Activated effector memory CD4-positive, alpha-beta T cell treated with Interleukin-2 at 50 U/mL for 16 hours (primary cell): ENCODE measurements around the gene SLC2A6.

ENCODE experiments used
- DNase-seq: peaks from one replicate; pipeline ENCODE4 v3.0.0-alpha.2; 2020

SLC2A6 gene

DNA sequence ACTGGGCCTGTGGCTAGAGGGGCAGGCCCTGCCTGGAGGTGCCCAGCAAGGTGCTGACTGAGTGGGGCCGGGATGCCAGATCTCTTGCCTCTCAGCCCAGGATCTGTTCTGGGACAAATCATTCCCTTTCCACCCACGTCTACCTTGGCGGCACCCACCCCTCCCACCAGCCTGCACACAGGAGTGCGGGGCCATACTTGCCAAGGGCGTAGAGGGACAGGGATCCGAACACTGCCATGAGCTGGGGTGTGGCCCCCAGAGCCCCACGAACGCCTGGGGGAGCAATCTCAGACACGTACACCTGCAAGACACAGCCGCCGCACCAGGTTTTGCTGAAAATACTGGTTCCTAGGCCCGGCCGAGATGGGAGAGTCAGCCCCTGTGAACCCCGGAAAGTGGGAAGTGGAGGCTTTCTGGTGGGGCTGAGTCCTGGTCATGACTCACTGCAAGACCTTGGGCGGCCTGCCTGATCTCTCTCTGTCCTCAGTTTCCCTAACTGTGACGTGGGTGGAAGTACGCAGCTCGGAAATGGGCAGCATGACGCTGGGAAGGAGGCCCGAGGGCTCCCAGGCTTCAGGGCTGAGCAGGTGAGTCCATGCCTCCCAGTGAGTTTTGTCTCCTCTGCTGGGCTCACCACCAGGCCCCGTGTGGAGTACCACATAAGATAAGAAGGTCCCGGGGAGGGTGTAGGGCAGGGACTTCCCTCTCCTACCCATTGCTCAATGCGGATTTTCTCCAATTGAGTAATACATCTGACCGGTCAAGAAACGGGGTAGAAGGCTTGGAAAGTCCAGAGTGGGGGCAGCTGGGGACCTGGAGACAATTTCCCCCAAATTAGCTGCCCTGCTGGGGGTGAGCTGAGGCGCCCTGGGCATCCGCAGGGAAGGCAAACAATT lies 2.6 kb downstream of the SLC2A6 start:
- DNase-seq = no peak

DNA sequence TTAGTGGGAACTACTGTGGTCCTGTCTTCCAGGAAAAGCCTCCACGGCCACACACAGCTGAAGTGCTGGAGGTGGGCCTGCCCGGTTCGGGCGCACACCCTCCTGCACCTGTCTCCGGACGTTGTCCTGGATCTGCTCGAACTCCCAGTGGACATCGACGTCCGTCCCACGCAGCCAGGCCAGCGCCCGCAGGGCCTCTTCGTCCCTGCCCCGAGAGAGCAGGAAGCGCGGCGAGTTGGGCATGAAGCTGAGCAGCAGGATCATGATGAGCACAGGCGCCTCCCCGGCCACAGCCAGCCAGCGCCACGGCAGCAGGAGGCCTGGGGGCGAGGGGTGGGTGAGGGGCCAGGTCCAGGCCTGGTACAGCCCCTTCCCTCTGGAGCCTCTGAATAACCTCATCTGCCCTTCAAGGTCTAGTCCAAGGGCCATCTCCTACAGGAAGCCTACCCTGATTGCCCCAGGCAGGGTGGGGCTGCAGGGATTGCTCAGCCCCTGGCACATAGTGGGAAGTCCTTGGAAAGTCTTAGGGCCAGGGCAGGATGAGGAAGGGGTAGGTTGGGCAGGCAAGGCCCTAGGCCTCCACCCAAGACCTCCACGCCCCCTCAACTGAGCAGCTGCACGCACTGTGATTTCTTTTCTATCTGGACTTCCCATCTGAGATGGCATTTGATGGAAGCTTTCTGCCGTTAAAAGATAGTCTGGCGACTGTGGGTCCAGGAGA lies 3.4 kb downstream of the SLC2A6 start:
- DNase-seq = no peak

DNA sequence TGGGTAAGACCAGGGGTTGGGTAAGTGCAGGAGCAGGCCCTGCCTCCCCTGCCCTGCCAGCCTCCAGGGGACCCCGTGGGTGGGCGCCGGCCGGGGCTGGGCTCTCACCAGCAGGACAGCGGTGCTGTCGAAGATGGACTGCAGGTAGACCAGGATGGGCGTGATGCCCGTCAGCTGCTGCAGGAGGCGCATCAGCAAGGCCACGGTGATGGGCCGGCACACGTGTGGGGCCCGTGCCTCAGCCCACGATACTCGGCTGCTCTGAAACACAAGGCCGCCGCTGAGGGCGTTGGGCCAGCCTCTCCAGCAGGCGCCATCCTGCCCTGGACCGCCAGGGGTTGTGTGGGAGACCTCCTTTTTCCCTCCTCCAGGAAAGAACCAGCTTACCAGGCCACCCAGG lies 4.0 kb downstream of the SLC2A6 start:
- no peak for DNase-seq

DNA sequence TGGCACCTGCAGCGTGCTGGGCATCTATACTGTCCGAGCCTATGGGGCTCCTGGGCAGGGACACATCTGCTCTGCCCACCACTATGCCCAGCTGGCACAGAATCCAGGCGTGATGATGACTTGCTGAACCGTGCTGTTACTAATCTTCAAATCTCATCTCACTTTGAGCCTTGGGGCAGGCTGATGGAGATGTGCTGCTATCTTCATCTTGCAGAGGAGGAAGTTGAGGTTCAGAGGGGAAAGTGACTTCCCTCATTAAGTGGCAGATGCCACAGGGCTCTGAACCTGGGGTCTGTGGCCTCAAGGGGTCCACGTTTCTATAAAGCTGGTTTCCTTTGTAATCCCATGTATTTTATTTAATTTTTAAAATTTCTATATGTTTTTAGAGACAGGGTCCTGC lies 4.7 kb downstream of the SLC2A6 start:
- DNase-seq = no peak

DNA sequence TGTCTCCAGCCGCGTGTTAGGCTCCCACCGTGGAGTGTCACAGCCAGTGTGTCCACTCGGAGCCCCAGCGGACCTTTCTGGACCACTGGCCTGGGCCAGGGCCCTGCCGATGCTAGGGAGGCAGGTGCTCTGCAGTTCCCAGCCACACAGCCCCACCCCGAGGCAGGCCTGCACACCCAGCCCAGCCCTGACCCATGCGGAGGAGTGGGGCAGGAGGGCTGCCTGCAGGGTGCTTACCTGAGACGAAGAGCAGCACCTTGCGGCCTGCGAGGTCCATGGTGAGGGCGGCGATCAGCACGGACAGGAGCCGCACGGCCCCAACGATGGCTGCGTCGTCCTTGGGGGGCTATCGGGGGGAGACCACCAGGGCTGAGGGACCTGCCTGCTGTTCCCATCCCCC lies 5.2 kb downstream of the SLC2A6 start:
- no peak for DNase-seq

DNA sequence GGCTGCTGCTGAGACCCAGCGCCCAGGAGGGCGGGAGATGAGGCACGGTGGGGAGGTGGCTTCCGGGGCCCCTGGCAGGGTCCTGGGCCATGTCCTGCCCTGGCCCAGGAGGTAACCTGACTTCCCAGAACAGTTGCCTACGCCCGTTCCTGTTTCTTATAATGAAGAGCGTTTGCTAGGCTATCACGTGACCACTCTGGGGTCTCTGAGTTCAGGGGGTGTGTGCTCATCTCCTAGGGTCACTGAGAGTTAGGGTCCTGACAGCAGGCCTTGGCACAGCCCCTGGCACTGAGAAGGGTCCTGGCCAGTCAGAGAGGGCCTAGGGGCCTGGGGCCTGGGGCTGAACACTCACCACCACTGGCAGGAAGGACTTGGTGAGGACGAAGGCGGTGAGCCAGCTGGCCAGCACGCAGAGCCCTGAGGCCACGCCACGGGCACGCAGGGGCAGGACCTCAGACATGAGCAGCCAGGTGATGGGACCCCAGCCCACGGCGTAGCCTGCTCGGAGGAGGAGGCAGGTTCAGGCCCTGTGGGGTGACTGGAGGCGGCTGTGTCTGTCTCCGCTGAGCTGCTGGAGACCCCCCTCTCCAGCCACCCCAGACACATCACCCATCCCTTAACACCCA lies 6.0 kb downstream of the SLC2A6 start:
- DNase-seq = no peak

DNA sequence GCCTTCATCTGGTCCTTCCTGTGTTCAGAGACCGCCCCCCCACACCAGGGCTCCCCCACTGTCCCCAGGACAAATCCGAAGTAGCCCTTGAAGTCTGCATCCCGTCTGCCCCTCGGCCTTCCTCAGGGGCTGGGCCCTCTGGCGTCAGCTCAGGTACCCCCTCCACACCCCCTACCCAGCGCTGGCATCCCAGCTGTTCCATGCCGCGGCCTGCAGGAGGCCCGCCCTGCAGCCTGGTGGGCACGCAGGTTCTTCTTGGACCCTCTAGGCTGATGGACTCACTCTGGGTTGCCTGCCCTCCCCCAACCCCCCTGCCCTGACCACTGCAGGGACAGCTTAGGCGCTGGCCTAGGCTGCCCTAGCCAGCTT lies 6.6 kb downstream of the SLC2A6 start:
- DNase-seq = no peak

DNA sequence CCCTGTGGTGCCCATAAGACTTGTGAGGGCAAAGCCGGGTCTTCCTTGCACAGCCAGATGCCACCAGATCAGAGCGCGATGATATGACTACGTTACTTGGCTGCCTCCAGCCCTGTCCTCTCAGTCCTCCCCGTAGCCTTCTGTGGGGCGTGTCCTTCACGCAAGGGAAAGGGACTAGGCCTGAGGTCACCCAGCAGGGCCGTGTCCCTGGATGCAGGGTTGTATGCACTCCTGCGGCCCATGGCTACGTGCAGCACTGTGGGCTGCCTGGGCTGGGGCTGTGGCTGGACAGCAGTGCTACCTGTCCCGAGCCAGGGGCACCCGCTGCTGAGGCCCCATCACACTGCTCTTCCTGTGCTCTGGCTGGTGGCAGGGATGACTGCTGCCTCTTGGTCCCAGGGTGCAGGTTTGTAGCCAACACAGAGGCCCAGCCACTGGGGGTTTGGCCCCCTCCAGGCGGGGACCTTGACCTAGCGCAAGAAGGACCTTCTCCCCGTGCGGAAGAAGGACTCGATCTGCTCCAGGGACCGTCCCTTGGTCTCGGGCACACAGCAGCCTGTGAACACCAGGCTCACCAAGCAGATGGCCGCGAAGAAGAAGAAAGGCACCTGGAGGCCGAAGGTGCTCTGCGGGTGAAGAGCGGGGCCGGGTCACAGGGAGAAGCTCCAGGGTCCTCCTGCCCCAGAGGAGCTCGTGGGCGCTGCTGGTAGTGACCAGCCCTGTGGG lies 7.2 kb downstream of the SLC2A6 start:
- no peak for DNase-seq

DNA sequence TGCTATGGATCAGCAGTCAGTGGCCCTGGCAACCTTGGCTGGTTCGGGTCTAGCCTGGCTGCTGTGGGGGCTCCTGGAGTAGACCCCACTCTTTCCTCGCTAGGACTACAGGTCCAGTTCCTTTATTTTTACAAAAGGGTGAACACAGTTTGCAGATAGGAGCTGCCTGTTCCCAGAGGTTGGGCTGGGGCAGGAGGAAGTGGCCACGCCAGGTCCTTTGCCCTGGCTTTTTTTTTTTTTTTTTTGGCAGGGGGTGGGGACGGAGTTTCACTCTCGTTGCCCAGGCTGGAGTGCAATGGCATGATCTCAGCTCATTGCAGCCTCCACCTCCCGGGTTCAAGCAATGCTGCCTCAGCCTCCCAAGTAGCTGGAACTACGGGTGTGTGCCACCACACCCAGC lies 7.9 kb downstream of the SLC2A6 start:
- no peak for DNase-seq

DNA sequence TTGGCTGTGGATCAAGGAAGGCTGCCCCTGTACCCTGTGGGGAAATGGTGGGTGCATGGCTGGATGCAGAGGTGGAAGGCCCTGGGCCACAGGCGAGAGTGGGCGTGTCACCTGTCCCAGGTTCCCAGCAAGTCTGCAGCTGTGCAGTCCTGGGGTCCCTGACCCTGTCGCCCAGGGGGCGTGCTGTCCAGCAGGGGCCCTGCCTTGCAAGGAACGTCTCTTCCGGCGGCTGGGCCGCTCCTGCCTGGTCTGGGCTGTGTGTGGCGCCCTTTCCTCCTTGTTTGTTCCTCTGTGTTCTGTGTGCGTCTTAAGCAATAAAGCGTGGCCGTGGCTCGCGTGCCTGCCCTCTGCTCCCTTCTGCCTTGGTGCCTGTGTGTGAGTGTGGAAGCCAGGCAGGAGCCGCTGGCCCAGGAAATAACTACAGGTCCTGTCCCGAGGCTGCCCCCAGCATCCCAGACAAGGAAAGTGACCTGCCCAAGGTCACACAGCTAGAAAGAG lies 8.4 kb downstream of the SLC2A6 start:
- no peak for DNase-seq

DNA sequence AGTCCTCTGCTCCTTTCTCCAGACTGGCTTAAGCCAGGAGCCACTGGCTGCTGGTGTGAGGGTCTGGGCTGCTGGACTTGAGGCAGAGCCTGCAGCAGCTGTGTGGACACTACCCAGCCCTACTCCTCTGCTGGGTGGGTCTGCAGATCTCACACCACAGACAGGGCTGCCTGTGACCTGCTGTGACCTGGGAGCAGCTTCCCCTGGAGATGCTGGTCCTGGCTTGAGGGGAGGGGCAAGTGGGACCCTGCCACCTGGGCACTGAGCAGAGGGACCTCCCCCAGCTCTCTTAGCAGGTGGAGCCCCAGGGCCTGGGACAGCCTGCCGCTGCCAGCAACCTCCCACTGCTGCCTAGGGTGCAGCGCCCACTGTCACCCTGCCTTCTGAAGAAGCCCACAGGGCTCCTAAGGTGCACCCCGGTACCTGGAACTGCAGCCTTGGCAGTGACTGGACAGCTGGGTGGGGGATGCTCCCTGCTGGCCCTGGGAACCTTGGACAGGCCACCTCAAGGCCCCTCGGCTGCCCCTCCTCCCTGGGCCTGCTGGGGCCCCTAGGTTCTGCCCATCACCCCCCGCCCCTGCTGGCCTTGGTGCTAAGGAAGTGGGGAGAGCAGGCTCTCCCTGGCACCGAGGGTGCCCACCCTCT lies 10.0 kb downstream of the SLC2A6 start:
- no peak for DNase-seq

DNA sequence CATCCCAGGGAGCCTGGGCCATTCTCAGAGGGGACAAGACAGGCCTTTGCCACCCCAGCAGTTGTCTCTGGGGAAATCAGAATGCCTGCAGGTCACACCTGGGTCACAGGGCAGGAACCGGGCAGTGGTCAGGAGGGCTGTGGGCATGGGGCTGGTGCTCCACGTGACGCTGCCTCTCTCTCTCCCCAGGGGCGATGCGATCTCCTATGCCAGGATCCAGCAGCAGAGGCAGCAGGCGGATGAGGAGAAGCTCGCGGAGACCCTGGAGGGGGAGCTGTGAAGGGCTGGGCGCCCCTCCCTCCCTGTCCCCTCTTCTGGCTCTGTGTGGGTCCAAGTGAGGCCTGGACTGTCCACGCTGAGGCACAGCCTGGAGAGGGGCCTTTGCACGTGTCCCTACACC lies 10.5 kb downstream of the SLC2A6 start:
- no peak for DNase-seq

DNA sequence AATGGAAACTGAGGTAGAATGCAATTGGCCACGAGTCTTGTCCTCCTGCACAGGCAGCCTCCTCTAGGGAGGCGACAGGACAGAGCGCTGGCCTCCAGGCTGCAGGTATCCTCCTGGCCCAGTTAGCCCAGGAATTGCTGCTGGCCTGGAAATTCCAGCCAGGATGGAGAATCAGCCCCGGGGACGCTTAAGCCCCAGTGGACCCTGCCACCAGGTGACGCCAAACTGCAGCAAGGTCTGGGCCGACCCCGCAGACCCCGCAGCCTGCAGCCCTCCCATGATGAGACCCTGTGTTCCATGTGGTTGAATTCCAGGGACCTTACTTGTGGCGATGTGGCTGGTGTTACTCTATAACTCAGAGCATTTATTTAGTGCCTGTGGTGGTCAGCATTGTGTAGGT lies 11.8 kb downstream of the SLC2A6 start:
- DNase-seq = no peak

DNA sequence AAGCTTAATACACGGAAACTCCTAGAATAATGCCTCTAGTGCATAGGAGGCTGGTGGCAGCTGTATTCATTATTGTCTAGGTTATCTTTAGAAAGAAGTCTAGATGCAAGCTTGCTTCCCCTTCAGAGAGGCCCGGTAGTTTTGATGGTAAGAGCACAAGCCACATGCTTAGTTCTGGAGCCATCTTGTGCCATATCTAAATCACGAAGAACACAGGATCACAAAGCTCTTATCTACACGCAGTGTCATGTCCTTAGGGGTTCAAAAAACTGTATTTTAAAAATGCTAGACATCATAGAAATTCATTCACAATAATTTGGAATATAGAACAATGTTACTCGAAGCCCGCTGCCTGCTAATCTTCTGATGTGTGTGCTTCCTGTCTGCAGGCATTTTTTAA lies 12.9 kb downstream of the SLC2A6 start:
- no peak for DNase-seq

DNA sequence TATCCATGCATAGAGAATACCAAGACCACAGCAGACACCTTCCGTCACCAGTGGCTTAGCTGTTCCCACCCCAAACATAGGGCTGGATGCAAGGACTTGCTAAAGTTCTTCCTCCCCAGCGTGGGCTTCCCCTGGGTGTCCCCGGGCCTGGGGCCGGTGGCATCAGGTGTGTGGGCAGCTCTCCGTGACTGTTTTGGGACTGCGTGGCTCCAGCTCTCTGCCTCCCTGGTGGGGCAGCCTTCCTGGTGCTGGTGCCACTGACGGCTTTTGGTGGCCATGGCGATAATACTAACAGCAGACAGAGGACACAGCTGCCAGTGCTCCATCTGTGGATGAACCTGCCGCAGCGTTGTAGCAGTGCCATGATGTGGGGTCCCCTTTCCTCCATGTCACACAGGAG lies 14.3 kb downstream of the SLC2A6 start:
- no peak for DNase-seq

DNA sequence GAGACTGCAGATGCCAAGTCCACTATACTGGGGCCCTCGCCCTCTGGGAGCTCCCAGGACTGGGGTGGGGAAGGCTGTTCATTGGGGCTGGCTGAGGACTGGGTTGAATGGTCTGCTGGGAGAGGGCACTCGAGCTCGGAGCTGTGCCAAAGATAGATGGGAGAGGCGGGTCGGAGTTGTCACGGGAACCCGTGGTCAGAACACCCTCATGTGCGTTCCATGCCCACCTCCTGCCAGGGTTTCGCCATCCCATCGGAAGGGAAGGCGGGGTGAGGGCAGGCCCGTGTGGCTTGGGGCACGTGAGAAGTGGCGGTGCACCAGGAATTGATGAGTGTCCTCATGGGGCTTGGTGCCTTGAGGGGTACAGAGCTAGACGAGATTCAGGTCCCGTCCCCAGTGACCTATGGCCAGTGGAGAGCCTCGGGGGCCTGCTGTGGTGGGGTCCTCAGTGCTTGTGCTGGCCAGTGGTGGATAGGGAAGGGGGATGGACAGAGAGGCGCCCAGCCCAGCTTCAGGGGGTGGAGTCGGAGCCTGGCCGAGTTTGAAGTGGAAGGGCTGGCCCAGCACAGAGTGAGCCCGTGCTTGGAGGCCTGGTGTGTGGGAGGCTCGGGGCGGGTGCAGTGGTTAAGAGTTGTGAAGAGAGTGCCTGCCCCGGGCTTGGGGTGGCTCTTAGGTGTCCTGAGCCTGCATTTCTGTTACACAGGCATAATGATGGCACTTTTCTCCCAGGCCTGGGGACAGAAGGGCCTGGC lies 14.9 kb downstream of the SLC2A6 start:
- no peak for DNase-seq

DNA sequence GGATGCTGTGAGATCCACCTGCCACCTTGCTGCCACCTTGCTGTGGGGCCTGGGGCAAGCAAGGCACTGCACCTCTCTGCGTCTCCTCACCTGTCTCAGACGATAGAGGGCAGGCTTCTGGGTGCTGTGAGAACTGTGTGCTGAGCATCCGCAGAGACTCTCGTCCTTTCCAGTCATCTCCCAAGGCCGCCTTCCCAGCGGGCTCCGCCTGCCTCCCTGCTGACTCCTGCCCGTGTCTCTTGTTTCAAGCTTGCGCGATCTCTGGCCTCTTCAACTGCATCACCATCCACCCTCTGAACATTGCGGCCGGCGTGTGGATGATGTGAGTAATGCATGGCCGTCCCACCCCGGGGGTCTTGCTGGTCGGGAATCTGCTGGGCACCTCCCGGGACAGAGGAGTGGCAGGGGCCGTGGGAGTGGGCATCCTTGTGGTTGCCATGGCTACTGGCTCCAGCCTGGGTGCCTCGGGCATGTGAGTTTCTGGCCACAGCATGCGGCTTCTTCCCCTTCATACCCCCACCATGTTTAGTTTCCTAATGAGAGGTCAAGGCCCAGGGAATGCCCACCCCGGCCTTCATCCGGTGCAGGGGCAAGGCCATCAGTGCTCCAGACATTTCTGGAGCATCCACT lies 15.6 kb downstream of the SLC2A6 start:
- no peak for DNase-seq

DNA sequence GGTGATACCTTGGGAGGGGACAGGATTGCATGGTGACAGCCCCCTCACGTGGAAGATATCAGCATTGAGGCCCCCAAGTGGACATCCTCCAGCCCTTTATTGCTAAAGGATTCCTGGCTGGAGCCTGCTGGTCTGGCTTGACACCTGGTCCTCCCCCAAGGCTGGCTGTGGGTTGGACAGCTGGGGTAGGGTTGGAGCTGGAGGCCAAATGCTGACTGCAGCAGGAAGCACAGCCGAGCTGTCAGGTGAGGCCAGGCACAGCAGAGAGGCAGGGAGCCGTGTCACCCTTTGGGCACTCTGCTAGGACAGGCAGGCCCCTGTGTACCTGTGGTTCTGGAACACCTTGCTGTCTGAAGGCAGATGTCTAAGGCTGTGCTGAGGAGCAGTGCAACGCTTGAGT lies 16.9 kb downstream of the SLC2A6 start:
- DNase-seq = no peak

DNA sequence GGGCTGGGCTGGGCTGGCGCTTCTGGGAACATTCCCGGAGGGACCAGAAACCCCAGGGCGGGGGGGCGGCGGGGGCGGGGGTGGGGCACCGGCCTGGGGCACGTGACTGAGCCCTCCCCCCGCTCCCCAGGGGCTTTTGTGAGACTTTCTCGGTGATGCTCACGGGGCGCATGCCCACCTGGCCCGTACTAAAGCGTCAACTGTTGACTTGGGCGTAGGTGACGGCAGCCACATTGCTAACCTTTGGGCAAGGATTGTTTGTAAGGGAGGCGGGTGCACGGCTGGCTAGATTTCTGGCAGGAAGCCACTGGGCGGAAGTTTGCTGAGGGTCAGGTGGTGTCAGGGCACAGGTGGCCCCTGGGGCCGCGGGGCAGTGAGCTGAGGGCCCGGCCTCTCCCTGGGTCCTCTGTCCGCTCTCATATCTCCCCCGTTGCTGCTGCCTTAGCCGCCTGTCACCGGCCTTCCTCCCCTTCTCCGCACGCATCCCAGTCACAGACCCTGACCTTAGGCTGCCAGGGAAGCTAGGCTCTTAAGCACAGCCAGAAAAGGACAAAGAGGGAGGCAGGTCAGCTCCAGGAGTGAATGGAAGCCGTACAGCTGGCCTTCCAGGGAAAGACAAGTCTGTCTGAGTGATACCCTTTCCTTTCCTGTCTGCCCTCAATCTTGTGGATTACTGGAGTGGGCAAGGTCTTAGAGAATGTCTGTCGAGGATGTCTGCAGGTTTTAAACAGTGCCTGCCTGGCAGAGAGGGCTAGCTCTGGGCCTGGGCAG lies 18.3 kb downstream of the SLC2A6 start:
- DNase-seq = no peak
